H9 (cell line): Measurements from ENCODE around the gene ZBED2. TPM values are rescaled to one million over a fixed set of nuclear protein-coding genes. Genes with fewer than 3 reads are reported as not detected.

Experiments
- DNase-seq: peaks from one replicate; pipeline ENCODE4 v3.0.0-alpha.2; 2017
- H2AFZ ChIP-seq: one replicate; pipeline ENCODE4 v1.6.1; 2013; ENCODE audit warnings: mild to moderate bottlenecking, low read length, control low read depth, moderate library complexity
- H2AK5ac ChIP-seq: 2 replicates; pipeline ENCODE4 v1.6.1; 2013; ENCODE audit warnings: low read length, control low read depth, mixed read lengths; ENCODE audit not compliant: insufficient read length
- H2BK120ac ChIP-seq: one replicate; pipeline ENCODE4 v1.6.1; 2013; ENCODE audit warnings: low read depth, mild to moderate bottlenecking, low read length, control low read depth, inconsistent platforms; ENCODE audit not compliant: poor library complexity, severe bottlenecking
- H2BK12ac ChIP-seq: 2 replicates; pipeline ENCODE4 v1.6.1; 2013; ENCODE audit warnings: low read length, control low read depth, mixed read lengths, low read depth; ENCODE audit not compliant: insufficient read length
- H2BK15ac ChIP-seq: 2 replicates; pipeline ENCODE4 v1.6.1; 2013; ENCODE audit warnings: low read depth, low read length, control low read depth
- H2BK20ac ChIP-seq: one replicate; pipeline ENCODE4 v1.6.1; 2013; ENCODE audit warnings: low read depth, mild to moderate bottlenecking, low read length, control low read depth, inconsistent platforms; ENCODE audit not compliant: poor library complexity, severe bottlenecking
- H2BK5ac ChIP-seq: 2 replicates; pipeline ENCODE4 v1.6.1; 2013; ENCODE audit warnings: low read length, control low read depth, mixed read lengths; ENCODE audit not compliant: insufficient read length
- H3K14ac ChIP-seq: 2 replicates; pipeline ENCODE4 v1.6.1; 2013; ENCODE audit warnings: low read length, control low read depth; ENCODE audit not compliant: insufficient read depth
- H3K18ac ChIP-seq: 2 replicates; pipeline ENCODE4 v1.6.1; 2013; ENCODE audit warnings: low read depth, mild to moderate bottlenecking, mixed read lengths, low read length, control low read depth; ENCODE audit not compliant: insufficient read length
- H3K23ac ChIP-seq: 2 replicates; pipeline ENCODE4 v1.6.1; 2013; ENCODE audit warnings: low read length, control low read depth, mixed read lengths, low read depth; ENCODE audit not compliant: insufficient read length
- H3K23me2 ChIP-seq: 2 replicates; pipeline ENCODE4 v1.6.1; 2013; ENCODE audit warnings: low read depth, mild to moderate bottlenecking, mixed read lengths, low read length, control low read depth; ENCODE audit not compliant: insufficient read length, poor library complexity, severe bottlenecking
- H3K27ac ChIP-seq: 2 replicates; pipeline ENCODE4 v1.5.1; 2013; ENCODE audit warnings: low read length, control low read depth, mixed read lengths, low read depth; ENCODE audit not compliant: insufficient read length
- H3K27me3 ChIP-seq: 2 replicates; pipeline ENCODE4 v1.6.1; 2013; ENCODE audit warnings: low read length, control low read depth, inconsistent platforms; ENCODE audit not compliant: insufficient read depth
- H3K4ac ChIP-seq: 2 replicates; pipeline ENCODE4 v1.6.1; 2013; ENCODE audit warnings: low read depth, mild to moderate bottlenecking, control low read depth, inconsistent platforms, low read length, moderate library complexity
- H3K4me1 ChIP-seq: 2 replicates; pipeline ENCODE4 v1.6.1; 2013; ENCODE audit warnings: low read length, control low read depth, inconsistent platforms; ENCODE audit not compliant: insufficient read depth
- H3K4me2 ChIP-seq: 2 replicates; pipeline ENCODE4 v1.6.1; 2013; ENCODE audit warnings: low read length, control low read depth, mixed read lengths; ENCODE audit not compliant: insufficient read length, insufficient read depth
- H3K56ac ChIP-seq: 2 replicates; pipeline ENCODE4 v1.6.1; 2013; ENCODE audit warnings: low read depth, mild to moderate bottlenecking, mixed read lengths, low read length, control low read depth; ENCODE audit not compliant: insufficient read length
- H3K79me1 ChIP-seq: 2 replicates; pipeline ENCODE4 v1.6.1; 2013; ENCODE audit warnings: low read depth, mild to moderate bottlenecking, moderate library complexity, low read length, control low read depth, inconsistent platforms; ENCODE audit not compliant: insufficient read depth, poor library complexity, severe bottlenecking
- H3K79me2 ChIP-seq: 2 replicates; pipeline ENCODE4 v1.6.1; 2013; ENCODE audit warnings: low read length, control low read depth, inconsistent platforms; ENCODE audit not compliant: insufficient read depth
- H3K9ac ChIP-seq: 2 replicates; pipeline ENCODE4 v1.6.1; 2013; ENCODE audit warnings: low read length, control low read depth, mixed read lengths; ENCODE audit not compliant: insufficient read length; ENCODE audit errors: extremely low read depth
- H3K9me3 ChIP-seq: one replicate; pipeline ENCODE4 v1.6.1; 2013; ENCODE audit warnings: low read depth, low read length, inconsistent platforms; ENCODE audit not compliant: control insufficient read depth
- H3T11ph ChIP-seq: one replicate; pipeline ENCODE4 v1.6.1; 2013; ENCODE audit warnings: mild to moderate bottlenecking, low read length, control low read depth, inconsistent platforms
- H4K20me1 ChIP-seq: one replicate; pipeline ENCODE4 v1.6.1; 2013; ENCODE audit not compliant: control insufficient read depth, insufficient read length, insufficient read depth
- H4K5ac ChIP-seq: 2 replicates; pipeline ENCODE4 v1.6.1; 2013; ENCODE audit warnings: low read depth, mild to moderate bottlenecking, mixed read lengths, low read length, control low read depth; ENCODE audit not compliant: insufficient read length
- H4K8ac ChIP-seq: replicated peaks from 2 replicates; pipeline ENCODE4 v1.6.1; 2013; ENCODE audit warnings: low read length, control low read depth, mixed read lengths, low read depth; ENCODE audit not compliant: insufficient read length
- H4K91ac ChIP-seq: 2 replicates; pipeline ENCODE4 v1.6.1; 2013; ENCODE audit warnings: low read depth, mild to moderate bottlenecking, moderate library complexity, mixed read lengths, low read length, control low read depth; ENCODE audit not compliant: insufficient read length
- H3K27ac Mint-ChIP-seq, 3 experiments: 2 replicates in 2 of 3; 3 replicates in 1 of 3; pipeline ENCODE4 v1.8.0; 2020 to 2021; ENCODE audit warnings: mixed read lengths in 3 of 3, mild to moderate bottlenecking in 1 of 3, moderate library complexity in 1 of 3
- H3K27me3 Mint-ChIP-seq: 2 replicates; pipeline ENCODE4 v1.8.0; 2021; ENCODE audit warnings: low read depth, mild to moderate bottlenecking, moderate library complexity, mixed read lengths
- H3K36me3 Mint-ChIP-seq, 3 experiments: 2 replicates in 2 of 3; 3 replicates in 1 of 3; pipeline ENCODE4 v1.8.0; 2020 to 2021; ENCODE audit warnings: low read depth in 3 of 3, mixed read lengths in 3 of 3; ENCODE audit not compliant: insufficient read depth in 1 of 3
- H3K4me1 Mint-ChIP-seq, 2 experiments: 2 replicates each; pipeline ENCODE4 v1.8.0; 2020; ENCODE audit warnings: mixed read lengths in 2 of 2
- H3K4me3 Mint-ChIP-seq, 2 experiments: 2 replicates in 1 of 2; 3 replicates in 1 of 2; pipeline ENCODE4 v1.8.0; 2020 to 2021; ENCODE audit warnings: mild to moderate bottlenecking in 2 of 2, mixed read lengths in 2 of 2, moderate library complexity in 1 of 2
- H3K9me3 Mint-ChIP-seq, 2 experiments: 2 replicates in 1 of 2; 3 replicates in 1 of 2; pipeline ENCODE4 v1.8.0; 2020; ENCODE audit warnings: mild to moderate bottlenecking in 2 of 2, mixed read lengths in 2 of 2, moderate library complexity in 1 of 2
- total RNA-seq: library from RNA; stranded (reverse); gene quantifications from 2 replicates; pipeline ENCODE4 v1.2.1, GENCODE V29; 2021
- TF ChIP-seq, protein P1 (sequence below): fragments of 200-600 bp; sonication (generic); conservative IDR thresholded peaks from 3 replicates; pipeline ENCODE4 v1.8.0; 2021; ENCODE audit warnings: antibody characterized with exemption, mild to moderate bottlenecking

ZBED2 gene
- total RNA-seq, 1 experiment from 2014 or later = not detected

DNA sequence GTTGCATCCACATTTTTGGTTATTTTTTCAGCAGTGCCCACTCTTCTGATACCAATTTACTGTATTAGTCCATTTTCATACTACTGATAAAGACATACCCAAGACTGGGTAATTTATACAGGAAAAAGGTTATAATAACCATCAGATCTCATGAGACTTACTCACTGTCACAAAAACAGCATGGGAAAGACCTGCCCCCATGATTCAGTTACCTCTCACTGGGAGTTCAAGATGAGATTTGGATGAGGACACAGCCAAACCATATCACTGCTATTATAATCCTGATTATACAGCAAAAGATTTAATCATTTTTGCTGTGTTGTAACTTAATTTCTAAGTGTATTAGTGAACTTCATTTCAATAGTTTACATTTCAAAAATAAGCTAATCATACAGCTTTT is 6.6 kb downstream of the ZBED2 start:
- H3K9ac ChIP-seq = no peak overlapping the region
- H4K20me1 ChIP-seq = no peaks in the 10 kb centered on the region
- Mint-ChIP-seq H3K27me3 (no peaks in the 10 kb centered on the region), H3K36me3 (peaks cover 0 to 9% (median 4%) of the 10 kb centered on the region in 3 experiments; a peak in 4 of 7 replicates), H3K4me1 (no peaks in the 10 kb centered on the region), H3K27ac (no peak overlapping the region), H3K4me3 (no peak overlapping the region), H3K9me3 (peaks cover 13 to 19% of the 10 kb centered on the region in 2 experiments)
- H2AFZ ChIP-seq = no peak overlapping the region
- H3K27ac ChIP-seq = no peak overlapping the region
- no peak overlapping the region for H3K56ac ChIP-seq
- H2BK5ac ChIP-seq = no peak overlapping the region
- no peaks in the 10 kb centered on the region for H3K79me2 ChIP-seq
- H4K91ac ChIP-seq = no peak overlapping the region
- no peak overlapping the region for H4K5ac ChIP-seq
- no peak overlapping the region for H3K18ac ChIP-seq
- no peak overlapping the region for H2BK20ac ChIP-seq
- no peaks in the 10 kb centered on the region for H3K27me3 ChIP-seq
- no peak overlapping the region for H3K23ac ChIP-seq
- no peak overlapping the region for H2BK120ac ChIP-seq
- no peaks in the 10 kb centered on the region for H3K4me1 ChIP-seq
- H3K4me2 ChIP-seq = no peak overlapping the region
- no peaks in the 10 kb centered on the region for H3K23me2 ChIP-seq
- H3K14ac ChIP-seq = no peak overlapping the region
- no peaks in the 10 kb centered on the region for H3K9me3 ChIP-seq
- no peak overlapping the region for H2AK5ac ChIP-seq
- H3K79me1 ChIP-seq = no peaks in the 10 kb centered on the region
- H2BK15ac ChIP-seq = no peak overlapping the region
- TF ChIP-seq, protein P1, sequence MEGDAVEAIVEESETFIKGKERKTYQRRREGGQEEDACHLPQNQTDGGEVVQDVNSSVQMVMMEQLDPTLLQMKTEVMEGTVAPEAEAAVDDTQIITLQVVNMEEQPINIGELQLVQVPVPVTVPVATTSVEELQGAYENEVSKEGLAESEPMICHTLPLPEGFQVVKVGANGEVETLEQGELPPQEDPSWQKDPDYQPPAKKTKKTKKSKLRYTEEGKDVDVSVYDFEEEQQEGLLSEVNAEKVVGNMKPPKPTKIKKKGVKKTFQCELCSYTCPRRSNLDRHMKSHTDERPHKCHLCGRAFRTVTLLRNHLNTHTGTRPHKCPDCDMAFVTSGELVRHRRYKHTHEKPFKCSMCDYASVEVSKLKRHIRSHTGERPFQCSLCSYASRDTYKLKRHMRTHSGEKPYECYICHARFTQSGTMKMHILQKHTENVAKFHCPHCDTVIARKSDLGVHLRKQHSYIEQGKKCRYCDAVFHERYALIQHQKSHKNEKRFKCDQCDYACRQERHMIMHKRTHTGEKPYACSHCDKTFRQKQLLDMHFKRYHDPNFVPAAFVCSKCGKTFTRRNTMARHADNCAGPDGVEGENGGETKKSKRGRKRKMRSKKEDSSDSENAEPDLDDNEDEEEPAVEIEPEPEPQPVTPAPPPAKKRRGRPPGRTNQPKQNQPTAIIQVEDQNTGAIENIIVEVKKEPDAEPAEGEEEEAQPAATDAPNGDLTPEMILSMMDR = no peak
- H2BK12ac ChIP-seq = no peak overlapping the region
- no peak overlapping the region for H3K4ac ChIP-seq
- no peak overlapping the region for H4K8ac ChIP-seq
- H3T11ph ChIP-seq = no peak overlapping the region
- no peak for DNase-seq
